ENCODE measurements around the gene CELSR1. TPM values are rescaled to one million over a fixed set of nuclear protein-coding genes. Genes with fewer than 3 reads are reported as not detected.

Gene CELSR1
- total RNA-seq, 1 donor = 1.6 TPM

DNA sequence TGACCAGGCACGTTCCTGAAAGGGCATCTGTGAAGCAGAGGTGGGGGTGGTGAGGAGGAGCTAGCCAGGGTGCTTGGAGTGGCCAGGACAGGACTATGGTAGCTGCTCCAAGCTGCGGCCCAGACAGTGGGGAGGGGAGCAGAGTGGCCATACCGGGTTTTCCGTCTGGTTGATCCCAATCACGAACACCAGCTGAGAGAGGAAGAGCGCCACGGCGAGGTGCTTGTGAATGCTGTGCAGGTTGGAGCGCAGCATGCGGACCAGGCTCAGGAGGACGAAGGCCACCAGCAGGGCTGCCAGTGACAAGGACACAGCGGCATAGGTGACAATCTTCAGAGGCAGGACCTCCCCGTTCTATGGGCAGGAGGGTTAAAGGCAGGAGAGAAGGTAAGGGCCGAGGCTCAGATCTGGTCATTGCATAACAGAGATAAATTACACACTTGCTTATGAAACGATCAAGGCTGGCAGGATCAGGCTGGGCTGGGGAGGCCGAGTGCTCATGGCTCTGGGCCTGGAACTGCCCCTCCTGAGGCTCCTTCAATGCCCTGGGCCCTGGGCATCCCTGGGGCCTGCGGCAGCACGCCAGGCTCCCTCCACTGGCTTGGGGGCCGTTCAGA is 160.4 kb downstream of the CELSR1 start:
- Histone ChIP-seq H3K9me3 (ENCODE audit: low read depth, low read length) (no peaks in the 10 kb centered on the region), H3K27me3 (ENCODE audit: insufficient read depth, low read length) (no peaks in the 10 kb centered on the region), H3K4me1 (ENCODE audit: insufficient read depth, low read length) (peaks cover 16% of the 10 kb centered on the region), H3K4me3 (ENCODE audit: low read length) (no peak overlapping the region)

DNA sequence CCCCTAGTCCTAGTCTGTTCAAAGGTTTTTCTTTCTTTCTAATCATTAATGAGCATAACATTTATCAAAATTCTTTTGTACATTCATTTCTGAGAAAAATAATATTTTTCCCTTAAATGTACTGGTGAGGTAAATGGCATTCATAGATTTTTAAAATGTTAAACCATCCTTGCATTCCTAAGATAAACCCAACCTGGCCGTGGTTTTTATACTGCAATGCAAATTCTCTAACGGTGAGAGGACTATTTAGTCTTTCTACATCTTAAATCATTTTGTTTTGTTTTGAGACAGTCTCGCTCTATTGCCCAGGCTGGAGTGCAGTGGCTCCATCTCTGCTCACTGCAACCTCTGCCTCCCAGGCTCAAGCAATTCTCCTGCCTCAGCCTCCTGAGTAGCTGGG is 161.3 kb downstream of the CELSR1 start:
- no peak overlapping the region for H3K4me3 ChIP-seq (ENCODE audit: low read length)
- peaks cover 23% of the 10 kb centered on the region for H3K4me1 ChIP-seq (ENCODE audit: insufficient read depth, low read length)
- H3K27me3 ChIP-seq (ENCODE audit: insufficient read depth, low read length) = no peaks in the 10 kb centered on the region
- no peaks in the 10 kb centered on the region for H3K9me3 ChIP-seq (ENCODE audit: low read depth, low read length)

DNA sequence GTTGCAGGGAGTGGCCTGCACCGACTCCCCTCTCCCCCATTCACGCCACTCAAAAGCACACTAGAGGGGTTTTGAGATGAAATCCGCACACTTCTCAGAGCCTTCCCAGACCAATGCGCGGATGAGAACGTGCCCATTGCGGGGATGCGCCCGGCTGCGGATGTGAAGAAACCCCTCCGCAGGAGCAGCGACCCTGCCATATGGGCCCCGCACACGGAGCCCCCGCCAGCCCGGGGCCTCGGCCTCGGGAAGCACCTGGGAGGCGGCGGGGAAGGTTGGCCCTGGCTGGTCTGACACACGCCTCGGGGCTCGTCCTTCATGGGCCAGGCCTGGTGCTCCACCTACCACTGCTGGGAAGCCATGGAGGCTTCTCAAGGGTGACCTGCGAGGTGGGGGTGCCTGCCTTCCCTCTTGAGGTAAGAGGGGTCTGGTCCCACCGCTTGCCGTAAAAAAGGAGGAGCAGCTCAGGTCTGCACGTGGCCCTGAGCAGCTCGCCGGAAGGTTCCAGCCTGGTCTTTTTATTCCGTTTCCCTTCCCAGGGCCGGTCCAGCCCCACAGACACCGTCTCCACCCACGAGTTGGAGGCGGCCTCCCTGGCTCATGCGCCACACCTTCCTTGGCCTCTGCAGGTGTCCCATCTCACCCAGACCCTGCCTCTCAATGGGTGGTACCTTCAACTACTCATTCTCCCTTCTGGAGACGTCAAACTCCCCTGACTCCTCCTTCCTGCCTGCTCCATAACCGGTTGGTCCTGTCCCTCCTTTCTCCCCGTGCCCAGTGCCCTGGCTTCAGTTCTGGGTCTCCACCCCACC is 162.6 kb downstream of the CELSR1 start:
- Histone ChIP-seq H3K27me3 (ENCODE audit: insufficient read depth, low read length) (no peaks in the 10 kb centered on the region), H3K9me3 (ENCODE audit: low read depth, low read length) (no peaks in the 10 kb centered on the region), H3K4me3 (ENCODE audit: low read length) (no peak overlapping the region), H3K4me1 (ENCODE audit: insufficient read depth, low read length) (peaks cover 33% of the 10 kb centered on the region)

DNA sequence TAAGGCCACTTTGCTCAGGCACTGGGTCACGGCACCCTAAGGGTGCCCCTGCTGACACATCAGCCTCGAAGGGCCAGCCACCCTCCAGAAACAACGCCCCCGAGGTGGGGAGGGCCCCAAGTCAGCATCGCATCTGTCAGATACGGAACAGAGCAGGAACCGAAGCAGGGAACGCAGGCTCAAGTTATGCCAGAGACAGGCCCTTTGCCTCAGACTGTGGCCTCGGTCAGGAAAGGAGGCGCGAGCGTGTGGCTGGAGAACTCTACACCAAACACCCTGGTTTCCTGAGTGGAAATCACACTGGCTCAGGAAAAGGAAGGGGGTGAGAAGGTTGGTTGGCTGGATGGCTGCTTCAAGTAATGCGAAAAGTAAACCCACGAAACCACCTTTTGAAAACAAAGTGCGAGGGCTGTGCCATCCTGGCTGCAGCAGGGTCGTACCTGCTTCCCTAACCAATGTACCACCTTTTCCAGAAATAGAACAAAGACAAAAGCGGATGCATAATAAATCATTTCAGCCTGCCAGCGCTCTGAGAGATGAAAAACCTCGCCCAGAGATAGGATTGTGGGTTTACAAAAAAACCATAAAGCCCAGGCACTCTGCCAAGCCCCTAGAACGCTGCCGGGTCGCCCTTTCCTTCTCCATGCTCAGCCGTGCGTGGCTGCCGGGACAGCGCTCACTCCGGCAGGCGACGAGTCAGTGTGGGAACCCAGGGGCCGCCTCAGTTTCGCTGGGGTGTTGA is 163.3 kb downstream of the CELSR1 start:
- Histone ChIP-seq H3K27me3 (ENCODE audit: insufficient read depth, low read length) (no peaks in the 10 kb centered on the region), H3K9me3 (ENCODE audit: low read depth, low read length) (no peaks in the 10 kb centered on the region), H3K4me1 (ENCODE audit: insufficient read depth, low read length) (peaks cover 33% of the 10 kb centered on the region), H3K4me3 (ENCODE audit: low read length) (no peak overlapping the region)

DNA sequence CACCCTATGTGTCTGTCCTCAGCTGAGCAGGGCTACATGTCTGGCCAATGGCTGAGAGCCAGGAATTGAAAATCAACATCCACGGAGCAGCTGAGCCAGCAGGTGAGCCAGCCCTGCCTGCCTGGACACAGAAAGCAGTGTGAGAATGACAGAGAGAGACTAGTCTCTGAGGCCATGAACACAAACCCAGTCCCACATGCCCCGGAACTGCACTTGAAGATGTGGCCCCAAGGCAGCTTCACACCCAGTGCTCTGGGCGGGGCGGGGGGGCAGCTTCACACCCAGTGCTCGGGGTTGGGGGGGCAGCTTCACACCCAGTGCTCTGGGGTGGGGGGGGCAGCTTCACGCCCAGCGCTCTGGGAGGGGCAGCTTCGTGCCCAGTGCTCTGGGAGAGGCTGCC is 164.3 kb downstream of the CELSR1 start:
- Histone ChIP-seq H3K4me1 (ENCODE audit: insufficient read depth, low read length) (peaks cover 33% of the 10 kb centered on the region), H3K9me3 (ENCODE audit: low read depth, low read length) (no peaks in the 10 kb centered on the region), H3K27me3 (ENCODE audit: insufficient read depth, low read length) (no peaks in the 10 kb centered on the region), H3K4me3 (ENCODE audit: low read length) (no peak overlapping the region)

DNA sequence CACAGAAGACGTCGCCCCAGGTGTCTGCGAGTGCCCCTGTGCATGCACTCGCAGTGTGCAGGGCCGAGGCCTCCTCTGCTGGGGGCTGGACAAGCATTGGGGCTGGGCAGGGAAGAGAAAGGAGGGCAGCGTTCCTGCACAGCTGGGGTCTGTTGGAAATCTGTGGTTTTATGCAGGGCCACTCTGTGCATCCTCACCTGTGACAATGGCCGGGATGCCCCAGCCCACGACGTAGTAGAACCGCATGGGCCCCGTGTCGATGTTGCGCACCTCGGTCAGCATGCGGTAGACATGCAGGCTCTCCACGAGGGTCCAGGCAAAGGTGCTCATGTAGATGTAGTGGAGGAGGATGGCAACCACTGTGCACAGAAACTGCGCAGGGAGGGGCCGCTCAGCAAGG is 164.7 kb downstream of the CELSR1 start:
- Histone ChIP-seq H3K4me1 (ENCODE audit: insufficient read depth, low read length) (peaks cover 33% of the 10 kb centered on the region), H3K9me3 (ENCODE audit: low read depth, low read length) (no peaks in the 10 kb centered on the region)

DNA sequence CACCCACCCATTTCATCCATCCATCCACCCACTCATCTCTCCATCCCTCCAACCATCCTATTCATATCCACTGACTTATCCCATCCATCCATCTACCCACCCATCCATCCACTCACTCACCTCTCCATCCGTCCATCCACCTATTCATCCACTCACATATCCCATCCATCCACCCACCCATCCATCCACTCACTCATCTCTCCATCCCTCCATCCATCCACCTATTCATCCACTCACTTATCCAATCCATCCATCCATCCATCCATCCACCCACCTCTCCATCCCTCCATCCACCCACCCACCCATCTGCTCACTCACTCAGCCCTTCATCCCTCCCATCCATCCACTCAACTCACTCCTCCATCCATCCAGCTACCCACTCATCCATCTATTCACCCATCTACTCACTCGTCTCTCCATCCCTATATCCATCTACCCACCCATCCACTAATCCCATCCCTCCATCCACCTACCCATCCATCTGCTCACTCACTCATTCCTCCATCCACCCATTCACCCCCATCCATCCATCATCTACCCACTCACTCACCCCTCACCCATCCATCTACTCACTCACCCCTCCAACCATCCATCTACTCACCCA is 165.7 kb downstream of the CELSR1 start:
- Histone ChIP-seq H3K9me3 (ENCODE audit: low read depth, low read length) (no peaks in the 10 kb centered on the region), H3K4me3 (ENCODE audit: low read length) (no peak overlapping the region), H3K4me1 (ENCODE audit: insufficient read depth, low read length) (peaks cover 38% of the 10 kb centered on the region), H3K27me3 (ENCODE audit: insufficient read depth, low read length) (no peaks in the 10 kb centered on the region)

More for the DNA sequence above, 164.7 kb downstream of the CELSR1 start:
- Histone ChIP-seq H3K27me3 (ENCODE audit: insufficient read depth, low read length) (no peaks in the 10 kb centered on the region), H3K4me3 (ENCODE audit: low read length) (no peak overlapping the region)

DNA sequence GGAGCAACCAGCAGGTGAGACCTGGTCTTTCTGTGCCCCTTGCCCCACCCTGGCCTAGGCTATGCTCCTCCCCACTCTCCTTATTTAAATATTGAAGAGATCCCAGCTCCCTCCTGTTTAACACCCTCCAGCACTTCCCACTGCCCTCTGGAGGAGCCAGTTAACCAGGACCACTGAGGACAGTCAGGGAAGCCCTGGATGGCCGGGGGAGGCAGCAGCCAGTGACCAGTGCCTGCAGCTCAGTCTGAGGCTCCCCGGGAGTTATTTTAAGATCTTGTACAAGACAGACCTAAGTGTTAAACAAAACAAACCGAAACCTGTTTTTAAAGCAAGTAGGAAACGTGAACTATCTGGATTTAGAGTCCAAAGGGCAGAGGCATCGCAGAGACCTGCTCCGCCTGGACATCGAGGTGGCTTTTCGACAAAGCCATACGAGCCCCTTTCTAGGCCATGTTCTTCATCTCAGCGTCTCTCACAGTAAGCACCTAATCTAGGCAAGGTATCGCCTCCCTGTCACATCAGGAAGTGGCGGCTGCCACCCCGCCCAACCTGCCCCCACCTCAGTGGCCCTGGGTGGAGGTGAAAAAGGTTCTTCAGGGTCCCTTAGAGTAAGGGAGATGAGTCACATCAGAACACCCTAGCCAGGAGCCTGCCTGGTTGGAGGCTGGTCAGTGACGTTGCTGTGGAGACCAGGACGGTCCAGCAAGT is 166.7 kb downstream of the CELSR1 start:
- H3K27me3 ChIP-seq (ENCODE audit: insufficient read depth, low read length) = no peaks in the 10 kb centered on the region
- H3K4me1 ChIP-seq (ENCODE audit: insufficient read depth, low read length) = peaks cover 38% of the 10 kb centered on the region

DNA sequence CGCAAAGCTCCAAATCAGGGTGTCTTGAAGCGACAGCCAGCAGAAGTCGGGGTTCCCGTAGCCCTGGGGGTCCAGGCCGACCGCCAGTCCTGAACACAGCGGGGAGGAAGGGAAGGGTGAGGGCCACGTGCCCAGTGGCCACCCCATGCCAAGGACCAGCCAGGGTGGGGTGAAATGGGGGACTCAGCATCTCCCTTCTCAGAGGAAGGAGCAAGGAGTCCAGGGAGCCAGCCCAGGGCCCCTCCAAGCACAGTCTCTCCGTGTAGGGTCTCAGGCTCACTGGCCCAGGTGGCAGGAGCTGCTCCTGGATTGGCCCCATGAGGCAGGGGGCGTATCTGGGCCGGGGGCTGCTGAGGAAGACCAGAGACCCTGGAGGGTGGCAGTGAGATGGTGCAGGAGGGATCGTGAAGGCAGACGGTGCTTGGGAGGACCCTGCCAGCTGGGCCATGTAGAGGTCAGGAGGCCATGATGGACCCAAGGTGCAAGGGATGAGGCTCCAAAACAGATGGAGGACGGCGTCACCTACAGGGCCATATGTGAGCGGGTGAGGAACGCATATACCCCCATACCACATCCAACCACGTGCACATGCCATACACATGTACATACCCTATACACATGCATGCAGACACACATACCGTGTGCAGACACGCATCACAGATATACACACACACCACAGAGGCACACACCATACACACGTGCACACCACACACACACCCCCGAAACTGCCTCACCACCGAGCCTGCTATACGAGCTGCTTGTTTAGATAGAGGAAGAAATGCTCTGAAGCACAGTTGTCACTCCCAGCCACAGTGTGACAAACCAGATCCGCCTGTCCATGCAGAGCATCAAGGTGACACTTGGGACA is 167.5 kb downstream of the CELSR1 start:
- Histone ChIP-seq H3K4me3 (ENCODE audit: low read length) (no peak overlapping the region), H3K4me1 (ENCODE audit: insufficient read depth, low read length) (peaks cover 38% of the 10 kb centered on the region)

More for the DNA sequence above, 166.7 kb downstream of the CELSR1 start:
- H3K9me3 ChIP-seq (ENCODE audit: low read depth, low read length) = no peaks in the 10 kb centered on the region
- no peak overlapping the region for H3K4me3 ChIP-seq (ENCODE audit: low read length)

DNA sequence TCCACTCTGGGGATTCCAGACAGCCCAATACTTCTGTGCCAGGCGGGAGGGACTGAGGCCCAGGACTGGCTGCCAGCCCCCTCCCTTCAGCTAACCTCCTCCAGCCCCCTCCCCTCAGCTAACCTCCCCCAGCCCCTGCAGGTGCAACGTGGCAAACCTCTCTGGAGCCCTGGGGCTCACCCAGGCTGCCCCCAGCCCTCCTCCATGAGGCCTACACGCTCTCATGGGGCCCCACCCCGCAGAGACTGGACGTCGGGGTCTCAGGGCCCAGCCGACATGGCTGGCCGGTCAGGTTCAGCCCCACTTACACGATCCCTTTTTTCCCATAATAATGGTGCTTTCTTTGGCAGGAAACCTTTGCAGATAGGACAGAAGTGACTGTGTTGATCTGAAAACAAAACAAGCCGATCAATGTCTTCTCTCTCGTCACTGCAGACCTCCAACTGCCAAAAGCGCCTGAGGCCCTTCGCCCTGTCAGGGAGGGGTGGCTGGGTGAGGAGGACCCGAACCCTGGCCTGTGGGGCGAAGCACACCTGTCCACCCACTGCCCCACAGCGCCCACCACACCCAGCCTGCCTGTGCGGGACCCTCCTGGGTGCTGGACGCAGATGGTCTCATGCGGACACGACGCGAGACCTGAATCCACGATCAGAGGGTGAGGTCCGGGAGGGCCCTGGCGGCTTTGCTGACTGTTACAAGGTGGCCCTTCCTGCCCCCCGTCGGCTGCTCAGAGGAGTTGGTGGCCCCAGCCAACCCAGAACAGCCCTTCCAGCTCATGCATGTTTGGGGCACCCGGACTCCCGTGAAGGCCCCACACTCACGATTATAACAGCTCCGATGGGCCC is 168.3 kb downstream of the CELSR1 start:
- Histone ChIP-seq H3K4me3 (ENCODE audit: low read length) (no peak overlapping the region), H3K4me1 (ENCODE audit: insufficient read depth, low read length) (peaks cover 32% of the 10 kb centered on the region), H3K9me3 (ENCODE audit: low read depth, low read length) (no peaks in the 10 kb centered on the region), H3K27me3 (ENCODE audit: insufficient read depth, low read length) (no peaks in the 10 kb centered on the region)

More for the DNA sequence above, 167.5 kb downstream of the CELSR1 start:
- no peaks in the 10 kb centered on the region for H3K9me3 ChIP-seq (ENCODE audit: low read depth, low read length)
- H3K27me3 ChIP-seq (ENCODE audit: insufficient read depth, low read length) = no peaks in the 10 kb centered on the region

DNA sequence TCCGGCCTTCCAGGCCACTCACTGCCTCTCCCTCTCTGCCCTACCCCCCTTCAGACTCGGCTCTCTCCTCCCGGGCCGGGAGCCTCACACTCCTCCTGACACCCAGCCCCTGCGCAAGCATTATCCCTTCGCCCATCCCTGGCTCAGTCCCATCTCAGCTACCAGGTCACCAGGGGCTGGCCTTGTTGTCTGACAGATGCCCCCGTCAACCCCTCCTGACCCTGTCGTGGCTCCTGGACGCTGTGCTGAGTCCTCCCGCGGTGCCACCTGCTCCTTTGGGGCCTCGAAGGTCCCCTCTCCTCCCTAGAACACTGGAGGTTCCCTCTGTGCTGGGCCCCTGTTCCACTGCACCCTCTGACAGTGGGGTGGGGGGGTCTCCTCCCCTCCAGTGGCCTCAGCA is 169.0 kb downstream of the CELSR1 start:
- Histone ChIP-seq H3K4me1 (ENCODE audit: insufficient read depth, low read length) (peaks cover 26% of the 10 kb centered on the region), H3K9me3 (ENCODE audit: low read depth, low read length) (no peaks in the 10 kb centered on the region), H3K4me3 (ENCODE audit: low read length) (no peak overlapping the region), H3K27me3 (ENCODE audit: insufficient read depth, low read length) (no peaks in the 10 kb centered on the region)

DNA sequence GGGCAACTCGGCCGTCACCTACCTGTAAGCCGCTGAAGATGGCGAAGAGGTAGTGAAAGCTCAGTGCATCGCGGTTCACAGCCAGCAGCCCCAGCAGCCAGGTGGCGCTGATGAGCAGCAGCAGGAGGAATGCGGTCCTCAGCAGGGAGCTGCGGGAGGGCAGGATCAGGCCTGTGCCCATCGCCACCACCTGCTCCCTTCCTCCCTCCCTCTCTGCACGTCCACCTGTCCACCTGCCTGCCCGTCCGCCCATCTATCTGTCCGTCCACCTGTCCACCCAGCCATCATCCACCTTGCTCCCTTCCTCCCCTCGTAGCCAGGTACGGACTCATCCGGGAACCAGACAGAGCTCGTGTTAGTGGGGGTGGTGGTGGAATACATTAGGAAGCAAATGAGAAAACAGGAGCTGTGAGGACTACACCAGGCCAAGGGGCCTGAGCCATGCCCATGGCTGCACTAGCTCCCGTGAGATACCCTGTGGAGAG is 169.7 kb downstream of the CELSR1 start:
- Histone ChIP-seq H3K9me3 (ENCODE audit: low read depth, low read length) (no peaks in the 10 kb centered on the region), H3K4me3 (ENCODE audit: low read length) (peak overlapping the region; percentile 13), H3K4me1 (ENCODE audit: insufficient read depth, low read length) (peaks cover 23% of the 10 kb centered on the region), H3K27me3 (ENCODE audit: insufficient read depth, low read length) (no peaks in the 10 kb centered on the region)

All from mononuclear cell (primary cell).